Aorta (tissue), 5 donors: ENCODE data around the gene REC114. TPM values are rescaled to one million over a fixed set of nuclear protein-coding genes. Genes with fewer than 3 reads are reported as not detected.
"Not testable (repeated sequence)": the region's sequence is repeated elsewhere in the genome, so short reads cannot be mapped to it uniquely, and the experiment has no call there.

ENCODE experiments used
- ATAC-seq: fragments of 200-7000 bp; cut with Tn5 transposase; one replicate; pipeline ENCODE4 v1.9.1; 2022; ENCODE audit warnings: moderate library complexity; ENCODE audit not compliant: low FRiP score
- DNase-seq, 2 donors: peaks; one replicate each; pipeline ENCODE4 v3.0.0-alpha.2; 2020
- H3K27ac ChIP-seq, 2 donors: one replicate each; pipeline ENCODE4 v1.5.1; 2013; ENCODE audit warnings: low read length in 2 of 2, mild to moderate bottlenecking in 2 of 2, moderate library complexity in 2 of 2, control low read depth in 1 of 2, inconsistent platforms in 1 of 2, low read depth in 1 of 2
- H3K27me3 ChIP-seq, 2 donors: one replicate each; pipeline ENCODE4 v1.6.1; 2013; ENCODE audit warnings: control low read depth in 1 of 2, low read length in 1 of 2, mild to moderate bottlenecking in 1 of 2, moderate library complexity in 1 of 2; ENCODE audit not compliant: insufficient read depth in 2 of 2, control insufficient read depth in 1 of 2
- H3K36me3 ChIP-seq, 2 donors: one replicate each; pipeline ENCODE4 v1.6.1; 2013; ENCODE audit warnings: control low read depth in 1 of 2, low read length in 1 of 2, mild to moderate bottlenecking in 1 of 2; ENCODE audit not compliant: insufficient read depth in 2 of 2, control insufficient read depth in 1 of 2
- H3K4me1 ChIP-seq, 2 donors: one replicate each; pipeline ENCODE4 v1.6.1; 2013; ENCODE audit warnings: low read length in 2 of 2, control low read depth in 1 of 2, mild to moderate bottlenecking in 1 of 2, moderate library complexity in 1 of 2; ENCODE audit not compliant: insufficient read depth in 2 of 2, control insufficient read depth in 1 of 2
- H3K4me3 ChIP-seq, 2 donors: one replicate each; pipeline ENCODE4 v1.5.1; 2013; ENCODE audit warnings: low read length in 2 of 2, control low read depth in 1 of 2, mild to moderate bottlenecking in 1 of 2
- H3K9me3 ChIP-seq: one replicate; pipeline ENCODE4 v1.6.1; 2013; ENCODE audit warnings: mild to moderate bottlenecking, low read length; ENCODE audit not compliant: control insufficient read depth
- WGBS, 2 donors: extraction: QIAGEN DNeasy Blood & Tissue Kit; methylation state at CpG; one replicate each; pipeline ENCODE4 v1.1.7; 2013; 5-methylcytosine and 5-hydroxymethylcytosine counted together
- intact Hi-C, 2 donors: fragments of 100-400 bp; cut with DNase I; formaldehyde crosslinking; loops; one replicate each; pipeline versions ENCODE4 v1.14.2 to v1.15.0; 2022
- polyA plus RNA-seq, 2 donors: library from polyadenylated mRNA; stranded (reverse); fragments of 200-250 nt; gene quantifications; one replicate each; pipeline ENCODE4 v1.2.3, GENCODE V29; 2013
- total RNA-seq, 2 donors: library from RNA; stranded (reverse); fragmentation: NEBNext Ultra II Directional; extraction: Animal tissue kit (Norgen Biotek cat#: 25700); gene quantifications; one replicate each; pipeline ENCODE4 v1.2.1, GENCODE V29; 2021
- donor health status: healthy with polysubstance abuse.
- donor health status: Bipolar disorder and iron deficiency.
- donor health status: DM: no; HTN: no; CAD: no.
- donor health status: DM: no; HTN: no; CAD: no.
- donor health status: DM: yes; HTN: yes; CAD: no.

The REC114 gene
- total and polyA plus RNA-seq, 4 donors: not detected

- H3K27me3 ChIP-seq: no peaks in the 10 kb centered on the region
- no peaks in the 10 kb centered on the region for H3K4me1 ChIP-seq
- no peak overlapping the region for H3K4me3 ChIP-seq
- no peaks in the 10 kb centered on the region for H3K9me3 ChIP-seq
- no peak for DNase-seq
- WGBS, 2 donors: 57 to 64% methylated on average over 3 of the region's 3 CpGs
- H3K36me3 ChIP-seq: no peaks in the 10 kb centered on the region
- no peak overlapping the region for H3K27ac ChIP-seq
- intact Hi-C loops: no loop called here
- ATAC-seq: no peak
Measured at GRCh38 chr15:73467758-73468157, 24.8 kb downstream of the REC114 start.

- H3K9me3 ChIP-seq: peaks cover 2% of the 10 kb centered on the region
- ATAC-seq (no peak), DNase-seq (no peak)
- no peaks in the 10 kb centered on the region for H3K4me1 ChIP-seq
- H3K4me3 ChIP-seq: no peak overlapping the region
- H3K27me3 ChIP-seq: no peaks in the 10 kb centered on the region
- intact Hi-C loops: no loop called here
- no peak overlapping the region for H3K27ac ChIP-seq
- 79 to 81% methylated on average over 5 of the region's 5 CpGs for WGBS, 2 donors
- no peaks in the 10 kb centered on the region for H3K36me3 ChIP-seq
Measured at GRCh38 chr15:73474785-73475184, 31.8 kb downstream of the REC114 start.

GRCh38 chr15:73476704-73477216, 33.8 kb downstream of the REC114 start:
- no peak overlapping the region for H3K27ac ChIP-seq
- H3K9me3 ChIP-seq: peaks cover 2% of the 10 kb centered on the region
- H3K4me3 ChIP-seq: no peak overlapping the region
- WGBS, 2 donors: 87% methylated on average over 7 of the region's 7 CpGs
- no peaks in the 10 kb centered on the region for H3K36me3 ChIP-seq
- DNase-seq: no peak
- no peak for ATAC-seq
- intact Hi-C loops: no loop called here
- no peaks in the 10 kb centered on the region for H3K4me1 ChIP-seq
- H3K27me3 ChIP-seq: no peaks in the 10 kb centered on the region

- intact Hi-C loops: no loop called here
- Histone ChIP-seq H3K36me3 (no peaks in the 10 kb centered on the region), H3K27ac (no peak overlapping the region), H3K4me1 (no peaks in the 10 kb centered on the region), H3K27me3 (no peaks in the 10 kb centered on the region), H3K4me3 (no peak overlapping the region), H3K9me3 (peaks cover 2% of the 10 kb centered on the region)
- ATAC-seq (no peak), DNase-seq (no peak)
- 84 to 92% methylated on average over 1 of the region's 1 CpG for WGBS, 2 donors
Measured at GRCh38 chr15:73480050-73480449, 37.1 kb downstream of the REC114 start.

DNA sequence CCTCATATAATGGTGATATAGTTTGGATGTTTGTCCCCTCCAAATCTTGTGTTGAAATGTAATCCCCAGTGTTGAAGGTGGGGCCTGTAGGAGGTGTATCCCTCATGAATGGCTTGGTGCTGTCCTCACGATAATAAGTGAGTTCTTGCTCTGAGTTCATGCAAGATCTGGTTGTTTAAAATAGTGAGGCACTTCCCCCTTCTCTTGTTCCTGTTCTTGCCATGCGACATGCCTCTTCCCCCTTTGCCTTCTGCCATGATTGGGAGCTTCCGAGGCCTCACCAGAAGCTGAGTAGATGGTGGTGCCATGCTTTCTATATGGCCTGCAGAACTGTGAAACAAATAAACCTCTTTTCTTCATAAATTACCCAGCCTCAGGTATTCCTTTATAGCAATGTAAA, 39.2 kb downstream of the REC114 start:
- Histone ChIP-seq H3K9me3 (peaks cover 2% of the 10 kb centered on the region), H3K27me3 (no peaks in the 10 kb centered on the region), H3K4me1 (no peaks in the 10 kb centered on the region), H3K27ac (no peak overlapping the region), H3K4me3 (no peak overlapping the region), H3K36me3 (no peaks in the 10 kb centered on the region)
- ATAC-seq: no peak
- 81 to 89% methylated on average over 3 of the region's 3 CpGs for WGBS, 2 donors
- no peak for DNase-seq
- intact Hi-C loops: no loop called here

DNA sequence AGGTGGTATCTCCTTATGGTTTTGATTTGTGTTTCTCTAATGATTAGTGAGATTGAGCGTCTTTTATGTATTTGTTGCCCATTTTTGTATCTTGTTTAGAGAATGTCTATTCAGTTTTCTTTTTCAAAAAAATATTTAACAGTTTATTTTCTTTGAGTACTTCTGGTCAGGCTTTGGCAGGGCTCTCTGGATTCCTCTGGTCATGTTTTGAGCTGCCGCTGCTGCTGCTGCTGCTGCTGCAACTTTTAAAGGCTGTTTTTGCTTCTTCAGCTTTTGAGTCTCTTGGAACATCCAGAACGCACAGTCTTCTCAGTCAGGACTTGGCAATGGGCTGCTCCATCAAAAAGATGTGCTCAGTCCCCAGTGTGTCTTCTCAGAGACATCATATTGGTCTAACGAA, 40.1 kb downstream of the REC114 start:
- Histone ChIP-seq H3K4me1 (no peaks in the 10 kb centered on the region), H3K27me3 (no peaks in the 10 kb centered on the region), H3K4me3 (no peak overlapping the region), H3K36me3 (no peaks in the 10 kb centered on the region), H3K9me3 (no peaks in the 10 kb centered on the region), H3K27ac (no peak overlapping the region)
- DNase-seq (no peak), ATAC-seq (no peak)
- intact Hi-C loops: no loop called here
- WGBS, 2 donors: 49 to 51% methylated on average over 4 of the region's 4 CpGs

GRCh38 chr15:73485372-73485771, 42.4 kb downstream of the REC114 start:
- intact Hi-C loops: no loop called here
- no peak overlapping the region for H3K4me3 ChIP-seq
- 80% methylated on average over 5 of the region's 5 CpGs for WGBS, 2 donors
- no peaks in the 10 kb centered on the region for H3K9me3 ChIP-seq
- H3K27ac ChIP-seq: no peak overlapping the region
- H3K36me3 ChIP-seq: no peaks in the 10 kb centered on the region
- no peaks in the 10 kb centered on the region for H3K4me1 ChIP-seq
- ATAC-seq (no peak), DNase-seq (no peak)
- H3K27me3 ChIP-seq: no peaks in the 10 kb centered on the region

- 80% methylated on average over 8 of the region's 8 CpGs for WGBS, 2 donors
- ATAC-seq, H3K27ac ChIP-seq, H3K4me3 ChIP-seq, H3K4me1 ChIP-seq, H3K36me3 ChIP-seq, H3K9me3 ChIP-seq, DNase-seq, H3K27me3 ChIP-seq, intact Hi-C loops: not testable (repeated sequence)
Measured at GRCh38 chr15:73485885-73486284, 42.9 kb downstream of the REC114 start.

DNA sequence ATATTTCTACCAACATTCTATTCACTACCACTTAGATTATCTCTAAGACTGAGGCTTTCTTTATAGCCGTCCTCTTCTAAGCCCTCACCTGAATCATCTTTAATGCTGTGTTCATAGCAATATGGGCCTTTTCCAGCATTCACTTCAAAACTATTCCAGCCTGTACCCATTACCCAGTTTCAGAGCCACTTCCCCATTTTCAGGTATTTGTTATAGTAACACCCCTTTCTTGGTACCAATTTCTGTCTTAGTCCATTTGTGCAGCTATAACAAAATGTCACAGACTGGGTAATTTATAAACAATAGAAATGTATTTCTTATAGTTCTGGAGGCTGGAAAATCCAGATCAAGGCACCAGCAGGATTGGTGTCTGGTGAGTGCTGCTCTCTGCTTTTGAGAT, 45.7 kb downstream of the REC114 start:
- Histone ChIP-seq H3K36me3 (no peaks in the 10 kb centered on the region), H3K9me3 (no peaks in the 10 kb centered on the region), H3K27me3 (no peaks in the 10 kb centered on the region), H3K27ac (no peak overlapping the region), H3K4me3 (no peak overlapping the region), H3K4me1 (no peaks in the 10 kb centered on the region)
- intact Hi-C loops: no loop called here
- no peak for ATAC-seq
- no peak for DNase-seq
- 80 to 86% methylated on average over 1 of the region's 1 CpG for WGBS, 2 donors
